GM20000 (cell line): Measurements from ENCODE around the gene IFNL3.
"Not testable (repeated sequence)": the region's sequence is repeated elsewhere in the genome, so short reads cannot be mapped to it uniquely, and the experiment has no call there.

Experiments used
- DNase-seq: peaks from one replicate; pipeline ENCODE4 v3.0.0; 2012; ENCODE audit warnings: low spot score
- CTCF ChIP-seq: IDR thresholded peaks from 2 replicates; pipeline ENCODE4 v1.5.1; 2012; ENCODE audit warnings: mild to moderate bottlenecking, control low read depth; ENCODE audit errors: extremely low read depth, missing control alignments

The IFNL3 gene

GRCh38 chr19:39218230-39219007 lies 26.4 kb downstream of the IFNL3 start:
- TF ChIP-seq CTCF, result no peak
- DNase-seq, result no peak

- DNase-seq, result no peak
- no peak for TF ChIP-seq CTCF
These were observed 27.7 kb downstream of the IFNL3 start for GRCh38 chr19:39217094-39217493.

- not testable (repeated sequence) for DNase-seq
These were observed 29.5 kb downstream of the IFNL3 start for GRCh38 chr19:39215323-39215722.

GRCh38 chr19:39212375-39212742 lies 32.4 kb downstream of the IFNL3 start:
- no peak for DNase-seq
- TF ChIP-seq CTCF, result peak; percentile 35

- no peak for DNase-seq
- TF ChIP-seq CTCF, result no peak
These were observed 33.0 kb downstream of the IFNL3 start for GRCh38 chr19:39211731-39212374.

- no peak for DNase-seq
- TF ChIP-seq CTCF, result no peak
These were observed 35.6 kb downstream of the IFNL3 start for GRCh38 chr19:39209196-39209595.

GRCh38 chr19:39208175-39208795 lies 36.5 kb downstream of the IFNL3 start:
- no peak for TF ChIP-seq CTCF
- DNase-seq, result no peak
